Dedifferentiated amniotic fluid mesenchymal stem cell (primary cell): ENCODE data around the gene THAP6.
A peak's percentile ranks its signal among the peaks of the same experiment; 100 is the strongest.
"Not testable (repeated sequence)": the region's sequence is repeated elsewhere in the genome, so short reads cannot be mapped to it uniquely, and the experiment has no call there.

Source experiments
- DNase-seq: peaks from one replicate; pipeline ENCODE4 v3.0.0-alpha.2; 2016; ENCODE audit errors: extremely low spot score

The THAP6 gene

GRCh38 chr4:75514131-75514948, at the start of gene THAP6, which contains the start of gene RCHY1:
THAP6 (plus strand) TSS chr4:75514473; CDS start chr4:75515453, 980 bp downstream.
RCHY1 (minus strand) TSS chr4:75514403; CDS start chr4:75514286, 117 bp downstream.
- DNase-seq = peak; percentile 97

GRCh38 chr4:75469896-75470295, 44.4 kb upstream of the THAP6 start:
- no peak for DNase-seq

- DNase-seq = no peak
Observed at GRCh38 chr4:75470738-75471137, 43.5 kb upstream of the THAP6 start.

GRCh38 chr4:75477201-75477600, 37.1 kb upstream of the THAP6 start:
- DNase-seq = no peak

DNA sequence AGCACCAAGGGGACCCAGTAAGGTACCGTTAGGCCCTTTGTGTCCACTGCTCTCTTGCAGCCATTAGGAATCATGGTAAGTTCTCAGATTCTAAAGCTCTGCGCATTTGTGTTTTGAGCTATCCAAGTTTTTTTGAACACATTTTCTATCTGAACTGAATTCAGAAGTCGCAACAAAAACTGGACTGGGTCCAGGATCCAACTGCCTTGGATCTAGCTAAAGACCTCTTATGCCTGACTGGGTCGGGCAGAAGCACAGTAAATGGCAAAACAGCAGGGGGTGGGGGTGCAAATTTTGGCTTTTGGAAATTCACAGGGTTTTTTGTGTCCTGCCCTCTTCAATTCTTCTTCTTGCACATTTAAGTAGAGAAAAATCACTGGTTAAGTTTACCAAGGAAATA, 30.1 kb upstream of the THAP6 start:
- DNase-seq = no peak

GRCh38 chr4:75490155-75490554, 24.1 kb upstream of the THAP6 start:
- DNase-seq = peak; percentile 27

DNA sequence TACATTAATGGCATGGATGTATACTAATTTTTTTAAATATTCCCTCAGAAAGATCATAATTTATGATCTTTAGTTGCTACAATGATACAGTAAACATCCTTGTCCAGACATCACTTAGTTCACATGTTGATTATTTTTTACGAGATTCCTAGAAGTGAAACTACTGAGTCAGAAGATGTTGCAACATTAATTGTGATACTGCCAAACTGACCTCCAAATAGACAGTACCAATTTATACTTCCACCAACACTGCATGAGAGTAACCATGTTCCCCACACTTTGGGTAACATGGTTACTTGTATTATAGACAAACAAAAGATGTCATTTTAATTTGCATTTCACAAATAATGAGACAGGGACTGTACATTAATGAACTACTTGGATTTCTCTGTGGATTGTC, 19.7 kb upstream of the THAP6 start:
- peak; percentile 27 for DNase-seq

GRCh38 chr4:75495476-75495875, 18.8 kb upstream of the THAP6 start:
- no peak for DNase-seq

- no peak for DNase-seq
Observed at GRCh38 chr4:75496406-75496805, 17.9 kb upstream of the THAP6 start.

DNA sequence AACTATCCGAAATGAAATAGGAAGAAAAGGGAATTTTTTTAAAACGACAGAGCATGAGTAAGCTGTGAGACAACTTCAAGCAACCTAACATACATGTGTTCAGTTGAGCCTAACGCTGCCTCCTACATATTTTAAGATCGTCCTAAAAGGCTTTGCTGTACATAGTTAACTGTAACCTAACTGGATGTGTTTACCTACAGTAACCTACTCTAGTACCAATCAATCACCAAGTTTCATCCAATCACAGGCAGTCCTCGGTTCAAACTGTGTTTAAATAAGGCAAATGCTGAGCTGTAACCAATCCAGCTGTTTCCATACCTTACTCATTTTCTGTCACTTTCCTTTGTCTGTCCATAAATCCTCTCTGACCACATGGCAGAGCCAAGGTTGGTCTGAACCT, 17.1 kb upstream of the THAP6 start:
- peak; percentile 28 for DNase-seq

GRCh38 chr4:75498041-75498440, 16.2 kb upstream of the THAP6 start:
- no peak for DNase-seq

DNA sequence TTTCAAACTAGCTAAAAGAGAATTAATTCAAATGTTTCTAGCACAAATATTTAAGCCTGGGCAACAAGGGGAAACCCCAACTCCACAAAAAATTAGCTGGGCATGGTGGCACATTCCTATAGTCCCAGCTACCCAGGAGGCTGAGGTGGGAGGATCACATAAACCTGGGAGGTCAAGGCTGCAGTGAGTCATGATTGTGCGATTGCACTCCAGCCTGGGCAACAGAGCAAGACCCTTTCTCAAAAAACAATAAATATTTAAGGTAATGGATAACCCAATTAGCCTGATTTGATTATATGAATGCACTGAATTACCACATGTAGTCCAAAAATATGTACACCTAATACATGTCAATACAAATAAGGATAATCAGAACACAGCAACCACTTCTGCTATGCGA, 14.4 kb upstream of the THAP6 start:
- DNase-seq = no peak

DNA sequence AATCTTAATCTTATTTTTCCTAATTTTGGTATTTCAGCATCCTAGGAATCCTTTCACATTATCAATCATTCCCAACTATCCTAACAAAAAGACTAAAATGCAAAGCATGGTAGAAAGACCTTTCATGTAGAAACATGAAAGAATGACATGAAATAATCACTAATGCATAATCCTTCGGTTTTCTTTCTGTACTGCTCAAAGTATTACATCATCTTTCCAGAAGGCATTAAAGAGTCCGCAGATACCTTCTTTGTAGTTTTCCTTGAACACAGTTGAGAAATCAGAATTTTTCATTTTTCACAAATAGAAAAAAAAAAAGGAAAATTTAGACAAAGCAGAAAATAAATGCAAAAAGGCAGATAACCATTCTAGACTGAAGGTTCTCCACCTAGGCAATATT, 11.6 kb upstream of the THAP6 start:
- DNase-seq = no peak

DNA sequence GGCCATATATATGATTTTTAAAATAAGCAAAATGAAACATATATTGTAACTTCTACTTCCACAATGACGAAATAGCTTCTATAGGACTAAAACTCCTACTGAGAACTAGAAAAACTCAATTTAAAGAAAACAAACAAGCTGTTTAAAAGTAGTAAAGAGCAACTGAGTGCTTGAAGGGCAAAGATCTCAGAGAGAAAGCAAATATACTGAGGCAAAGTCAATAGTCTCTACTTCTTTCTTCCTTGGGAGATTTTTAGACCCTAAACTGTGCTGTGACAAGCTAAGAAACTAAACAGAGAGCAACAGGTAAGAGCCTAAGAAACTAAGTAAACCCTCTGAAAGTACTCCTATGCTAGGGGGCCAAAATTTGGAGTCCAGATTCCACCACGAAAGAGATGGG, 8.6 kb upstream of the THAP6 start:
- DNase-seq = no peak

- not testable (repeated sequence) for DNase-seq
Observed at GRCh38 chr4:75509592-75509991, 4.7 kb upstream of the THAP6 start.

- DNase-seq = no peak
Observed at GRCh38 chr4:75511841-75512240, 2.4 kb upstream of the THAP6 start.

GRCh38 chr4:75512386-75513211, 1.7 kb upstream of the THAP6 start:
- no peak for DNase-seq

- DNase-seq = no peak
Observed at GRCh38 chr4:75513526-75514130, 645 bp upstream of the THAP6 start.

- DNase-seq = no peak
Observed at GRCh38 chr4:75514949-75515612, 808 bp downstream of the THAP6 start.

DNA sequence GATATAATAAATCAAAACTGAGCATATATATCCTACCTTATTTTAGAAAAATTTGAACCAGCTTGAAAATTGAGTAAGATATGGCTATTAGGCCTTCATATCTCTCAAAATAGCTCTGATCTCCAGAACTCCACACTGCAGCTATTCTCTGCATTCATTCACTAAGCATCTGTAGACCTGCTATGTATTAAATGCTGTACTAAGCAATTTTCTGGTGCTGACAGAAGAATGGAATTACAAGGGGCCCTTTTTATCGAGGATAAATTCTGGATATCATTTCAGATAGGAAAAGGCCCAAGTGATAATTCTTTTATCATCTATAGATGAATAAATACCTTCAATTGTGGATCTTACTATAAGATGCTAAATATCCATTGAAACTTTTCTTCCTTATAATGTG, 1.9 kb downstream of the THAP6 start:
- DNase-seq = no peak

DNA sequence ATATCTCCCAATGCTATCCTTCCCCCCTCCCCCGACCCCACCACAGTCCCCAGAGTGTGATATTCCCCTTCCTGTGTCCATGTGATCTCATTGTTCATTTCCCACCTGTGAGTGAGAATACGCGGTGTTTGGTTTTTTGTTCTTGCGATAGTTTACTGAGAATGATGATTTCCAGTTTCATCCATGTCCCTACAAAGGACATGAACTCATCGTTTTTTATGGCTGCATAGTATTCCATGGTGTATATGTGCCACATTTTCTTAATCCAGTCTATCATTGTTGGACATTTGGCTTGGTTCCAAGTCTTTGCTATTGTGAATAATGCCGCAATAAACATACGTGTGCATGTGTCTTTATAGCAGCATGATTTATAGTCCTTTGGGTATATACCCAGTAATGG, 5.2 kb downstream of the THAP6 start:
- not testable (repeated sequence) for DNase-seq

- DNase-seq = no peak
Observed at GRCh38 chr4:75525086-75525485, 10.8 kb downstream of the THAP6 start.
